ENCODE measurements around the gene PERCC1. TPM values are rescaled to one million over a fixed set of nuclear protein-coding genes. Genes with fewer than 3 reads are reported as not detected.

The PERCC1 gene
- total RNA-seq, 4 donors from 2014 or later, result not detected

DNA sequence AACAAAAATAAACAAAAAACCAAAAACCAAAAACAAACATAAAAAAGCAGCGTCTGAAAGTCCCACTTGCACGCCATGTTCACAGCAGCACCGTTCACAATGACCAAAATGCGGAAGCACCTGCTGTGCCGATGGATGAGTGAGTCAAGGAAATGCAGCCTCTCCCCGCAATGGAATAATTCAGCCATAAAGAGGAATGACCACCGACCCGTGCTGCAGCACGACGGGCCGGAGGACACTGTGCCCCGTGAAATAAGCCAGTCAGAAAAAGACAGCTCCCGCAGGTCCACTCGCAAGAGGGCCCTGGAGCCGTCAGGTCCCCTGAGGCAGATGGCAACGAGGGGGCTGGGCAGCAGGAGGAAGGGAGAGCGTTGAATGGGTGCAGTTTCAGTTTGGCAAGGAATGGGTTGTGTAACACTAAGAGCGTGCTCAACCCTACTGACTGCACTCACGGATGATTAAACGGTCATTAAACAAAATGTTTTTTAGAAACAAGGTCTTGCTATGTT lies 38.9 kb downstream of the PERCC1 start:
- Histone ChIP-seq H3K27me3 (no peaks in the 10 kb centered on the region), H3K4me3 (peak overlapping the region in 1 of 4 donors; percentile 15), H3K36me3 (peaks cover 0 to 21% (median 0%) of the 10 kb centered on the region in 3 donors), H3K27ac (peak overlapping the region in 2 of 4 donors; percentile 35 to 54), H3K4me1 (peaks cover 7 to 57% (median 30%) of the 10 kb centered on the region in 3 donors), H3K9me3 (no peaks in the 10 kb centered on the region)
- WGBS, 2 donors, result 61 to 72% methylated on average over 20 of the region's 20 CpGs
- TF ChIP-seq, protein P1, sequence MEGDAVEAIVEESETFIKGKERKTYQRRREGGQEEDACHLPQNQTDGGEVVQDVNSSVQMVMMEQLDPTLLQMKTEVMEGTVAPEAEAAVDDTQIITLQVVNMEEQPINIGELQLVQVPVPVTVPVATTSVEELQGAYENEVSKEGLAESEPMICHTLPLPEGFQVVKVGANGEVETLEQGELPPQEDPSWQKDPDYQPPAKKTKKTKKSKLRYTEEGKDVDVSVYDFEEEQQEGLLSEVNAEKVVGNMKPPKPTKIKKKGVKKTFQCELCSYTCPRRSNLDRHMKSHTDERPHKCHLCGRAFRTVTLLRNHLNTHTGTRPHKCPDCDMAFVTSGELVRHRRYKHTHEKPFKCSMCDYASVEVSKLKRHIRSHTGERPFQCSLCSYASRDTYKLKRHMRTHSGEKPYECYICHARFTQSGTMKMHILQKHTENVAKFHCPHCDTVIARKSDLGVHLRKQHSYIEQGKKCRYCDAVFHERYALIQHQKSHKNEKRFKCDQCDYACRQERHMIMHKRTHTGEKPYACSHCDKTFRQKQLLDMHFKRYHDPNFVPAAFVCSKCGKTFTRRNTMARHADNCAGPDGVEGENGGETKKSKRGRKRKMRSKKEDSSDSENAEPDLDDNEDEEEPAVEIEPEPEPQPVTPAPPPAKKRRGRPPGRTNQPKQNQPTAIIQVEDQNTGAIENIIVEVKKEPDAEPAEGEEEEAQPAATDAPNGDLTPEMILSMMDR (IDR thresholded peaks at IDR 0.05), result no peak
- TF ChIP-seq POLR2A (IDR thresholded peaks at IDR 0.05), result no peak
- no peak for DNase-seq
- intact Hi-C loops (cut with DNase I), result no loop called here

DNA sequence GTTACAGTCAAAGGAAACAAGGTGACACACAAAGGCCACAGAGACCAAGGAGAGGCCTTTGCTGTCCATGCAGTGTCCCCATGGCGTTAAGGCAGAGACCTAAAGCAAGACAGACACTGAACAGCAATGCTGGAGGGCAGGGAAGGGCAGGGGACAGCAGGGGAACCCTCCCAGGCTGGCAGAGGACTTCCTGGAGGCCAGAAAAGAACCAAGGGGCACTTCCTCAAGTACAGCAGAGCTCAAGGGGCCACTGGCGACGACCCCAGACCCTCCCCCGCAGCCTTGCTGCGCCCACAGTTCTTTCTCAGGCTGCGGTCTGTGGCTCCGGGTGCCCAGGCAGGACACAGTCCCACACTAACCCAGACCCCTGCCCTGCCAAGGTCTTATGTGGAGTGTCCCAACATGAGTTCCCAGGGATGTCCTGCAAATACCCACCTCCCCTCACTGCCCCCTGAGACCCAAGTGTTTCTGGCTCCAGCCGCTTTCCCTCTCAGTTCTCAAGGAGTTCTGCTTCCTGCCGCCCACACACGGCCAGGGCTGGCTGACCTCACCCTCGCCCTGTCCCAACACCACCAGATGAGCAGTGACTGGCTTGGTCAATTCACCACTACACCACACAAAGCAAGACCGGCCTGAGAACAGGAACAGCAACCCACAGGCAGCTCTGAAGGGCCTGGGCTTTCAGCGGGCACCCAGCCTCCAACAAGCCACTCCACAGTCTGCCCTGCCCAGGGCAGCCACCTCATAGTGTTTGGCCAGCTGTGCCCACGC lies 39.8 kb downstream of the PERCC1 start:
- 41 to 57% methylated on average over 3 to 9 of the region's 14 CpGs for WGBS, 2 donors
- peak overlapping the region in 3 of 4 donors; percentile 35 to 54 (median 44) for H3K27ac ChIP-seq
- H3K4me1 ChIP-seq, result peaks cover 13 to 63% (median 32%) of the 10 kb centered on the region in 3 donors

DNA sequence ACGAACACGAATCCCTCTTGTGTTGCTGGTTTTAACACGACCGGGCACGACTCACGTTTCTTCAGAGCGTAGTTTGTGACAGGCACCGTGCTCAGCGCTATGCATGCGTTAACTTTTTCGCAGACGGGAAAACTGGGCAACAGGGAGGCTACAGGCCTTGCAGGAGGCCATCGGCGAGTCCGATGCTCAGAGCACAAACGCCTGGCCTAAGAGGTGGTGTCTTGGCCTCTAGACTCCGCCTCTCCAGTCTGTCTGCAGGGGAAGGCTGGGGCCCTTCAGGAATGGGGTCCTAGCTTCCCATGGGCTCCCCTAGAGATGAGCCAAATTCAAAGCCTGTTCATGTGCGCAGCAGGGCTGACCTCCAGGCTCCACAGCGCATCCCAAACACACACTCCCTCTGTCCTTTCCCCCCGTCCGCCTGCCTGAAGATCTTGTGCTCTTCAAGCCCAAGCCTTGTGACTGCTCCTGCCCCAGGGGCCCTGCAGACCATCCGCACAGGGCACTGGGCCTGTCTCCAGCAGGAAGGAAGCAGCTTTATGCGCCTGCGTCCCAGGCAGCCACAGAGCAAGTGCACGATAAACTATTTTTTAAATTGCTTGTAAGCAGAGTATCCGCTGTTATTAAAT lies 40.8 kb downstream of the PERCC1 start:
- H3K36me3 ChIP-seq, result peaks cover 0 to 8% (median 0%) of the 10 kb centered on the region in 3 donors
- H3K4me3 ChIP-seq, result no peak overlapping the region
- H3K4me1 ChIP-seq, result peaks cover 14 to 67% (median 34%) of the 10 kb centered on the region in 3 donors
- 74 to 75% methylated on average over 24 to 25 of the region's 26 CpGs for WGBS, 2 donors
- DNase-seq, result no peak
- no peaks in the 10 kb centered on the region for H3K9me3 ChIP-seq
- TF ChIP-seq, protein P1 (IDR thresholded peaks at IDR 0.05), result no peak
- TF ChIP-seq POLR2A (IDR thresholded peaks at IDR 0.05), result no peak
- intact Hi-C loops (cut with DNase I), result no loop called here
- peak overlapping the region in 3 of 4 donors; percentile 24 to 54 (median 35) for H3K27ac ChIP-seq
- H3K27me3 ChIP-seq, result no peaks in the 10 kb centered on the region

More for the DNA sequence above, 39.8 kb downstream of the PERCC1 start:
- no peaks in the 10 kb centered on the region for H3K27me3 ChIP-seq
- TF ChIP-seq, protein P1 (IDR thresholded peaks at IDR 0.05), result no peak
- TF ChIP-seq POLR2A (IDR thresholded peaks at IDR 0.05), result no peak
- DNase-seq, result no peak
- no peaks in the 10 kb centered on the region for H3K9me3 ChIP-seq
- peaks cover 0 to 12% (median 0%) of the 10 kb centered on the region in 3 donors for H3K36me3 ChIP-seq
- intact Hi-C loops (cut with DNase I), result no loop called here
- no peak overlapping the region for H3K4me3 ChIP-seq

DNA sequence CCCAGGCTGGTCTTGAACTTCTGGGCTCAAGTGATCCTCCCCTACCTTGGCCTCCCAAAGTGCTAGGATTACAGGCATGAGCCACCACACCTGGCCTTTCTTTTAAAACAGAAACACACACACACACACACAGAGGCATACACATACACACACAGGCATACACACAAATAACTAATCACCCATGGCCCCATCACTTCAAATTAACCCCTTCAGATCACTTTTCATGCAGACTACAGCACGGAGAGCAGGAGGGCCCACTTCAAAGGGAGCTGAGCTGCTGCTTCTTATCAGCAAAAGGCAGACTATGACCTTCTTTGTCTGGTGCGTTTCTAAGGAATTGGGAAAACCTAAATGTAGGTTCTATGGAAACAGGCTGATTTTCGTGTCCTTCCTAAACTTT lies 42.1 kb downstream of the PERCC1 start:
- Histone ChIP-seq H3K9me3 (no peaks in the 10 kb centered on the region), H3K4me1 (peaks cover 14 to 57% (median 34%) of the 10 kb centered on the region in 3 donors), H3K27ac (no peak overlapping the region), H3K36me3 (peaks cover 0 to 3% (median 0%) of the 10 kb centered on the region in 3 donors), H3K4me3 (no peak overlapping the region), H3K27me3 (no peaks in the 10 kb centered on the region)
- no peak for TF ChIP-seq POLR2A (IDR thresholded peaks at IDR 0.05)
- TF ChIP-seq, protein P1 (IDR thresholded peaks at IDR 0.05), result no peak
- no peak for DNase-seq
- intact Hi-C loops (cut with DNase I), result no loop called here
- WGBS, 2 donors, result 53 to 77% methylated on average over 3 of the region's 3 CpGs
